GM12892 (cell line): Measurements from ENCODE around the gene ARHGAP24.

Experiments used
- DNase-seq: peaks from one replicate; pipeline ENCODE4 v3.0.0; 2011; ENCODE audit not compliant: insufficient read length
- FAIRE-seq: peaks from 2 replicates; lab custom pipeline; 2011; peaks lifted over from hg19 to GRCh38; lab: Jason Lieb, UNC
- POLR2A ChIP-seq: IDR thresholded peaks from 2 replicates; pipeline ENCODE4 v1.6.1; 2011; ENCODE audit warnings: low read depth, low read length, control low read depth
- POLR2AphosphoS5 ChIP-seq: IDR thresholded peaks from 2 replicates; pipeline ENCODE4 v1.6.1; 2011; ENCODE audit warnings: low read depth, low read length, control low read depth
- TAF1 ChIP-seq: IDR thresholded peaks from 2 replicates; pipeline ENCODE4 v1.6.1; 2011; ENCODE audit warnings: low read depth, mild to moderate bottlenecking, control low read depth, low read length, borderline replicate concordance

ARHGAP24 gene

DNA sequence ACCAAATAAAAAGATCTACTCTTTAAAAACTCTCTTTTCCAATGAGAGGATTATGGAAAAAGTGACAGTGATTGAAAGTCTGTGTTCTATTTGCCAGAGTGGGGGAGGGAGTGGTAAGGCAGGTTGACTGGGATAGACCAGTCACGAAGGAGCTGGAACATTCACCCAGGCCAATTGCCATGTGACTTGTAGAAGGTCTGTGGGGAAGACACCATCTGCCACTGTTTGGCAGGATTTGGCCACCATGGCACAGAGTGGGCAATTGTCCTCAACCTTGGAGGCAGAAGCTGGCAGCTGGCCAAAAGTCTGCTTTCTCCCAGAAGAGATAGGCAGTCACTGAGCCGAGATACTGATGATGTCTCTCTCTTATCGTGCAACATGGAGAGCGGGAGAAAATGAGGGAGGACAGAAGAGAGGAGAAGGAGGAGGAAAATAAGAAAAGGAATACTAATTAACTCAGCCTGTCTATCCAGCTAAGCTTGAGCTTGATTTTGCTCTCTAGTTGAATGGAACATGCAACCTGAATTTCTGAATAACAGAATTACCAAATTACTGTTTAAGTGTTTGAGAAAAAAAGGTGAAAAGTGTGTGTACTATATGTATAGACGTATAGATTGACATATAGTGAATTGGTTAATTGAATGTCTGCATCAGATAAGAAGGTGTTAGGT, 267.1 kb downstream of the ARHGAP24 start:
- FAIRE-seq (peak; percentile 17), DNase-seq (no peak)
- no peak for TF ChIP-seq POLR2A
- no peak for TF ChIP-seq POLR2AphosphoS5
- TF ChIP-seq TAF1: no peak

DNA sequence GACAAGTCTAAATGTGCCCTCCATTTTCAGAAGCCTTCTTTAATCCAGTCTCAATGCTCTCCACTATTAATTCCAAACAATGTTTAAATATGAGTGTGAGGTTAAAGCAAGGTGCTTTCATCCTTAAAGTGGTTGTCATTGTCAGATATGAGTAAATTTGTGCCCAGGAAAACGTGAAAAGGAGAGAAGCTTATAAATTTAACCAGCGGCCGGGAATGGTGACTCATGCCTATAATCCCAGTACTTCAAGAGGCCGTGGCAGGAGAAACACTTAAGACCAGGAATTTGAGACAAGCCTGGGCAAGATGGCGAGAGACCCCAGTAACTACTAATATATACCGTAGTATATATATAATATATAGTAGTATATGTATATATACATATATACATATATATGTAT, 270.0 kb downstream of the ARHGAP24 start:
- no peak for FAIRE-seq
- no peak for DNase-seq
- TF ChIP-seq POLR2AphosphoS5: no peak

DNA sequence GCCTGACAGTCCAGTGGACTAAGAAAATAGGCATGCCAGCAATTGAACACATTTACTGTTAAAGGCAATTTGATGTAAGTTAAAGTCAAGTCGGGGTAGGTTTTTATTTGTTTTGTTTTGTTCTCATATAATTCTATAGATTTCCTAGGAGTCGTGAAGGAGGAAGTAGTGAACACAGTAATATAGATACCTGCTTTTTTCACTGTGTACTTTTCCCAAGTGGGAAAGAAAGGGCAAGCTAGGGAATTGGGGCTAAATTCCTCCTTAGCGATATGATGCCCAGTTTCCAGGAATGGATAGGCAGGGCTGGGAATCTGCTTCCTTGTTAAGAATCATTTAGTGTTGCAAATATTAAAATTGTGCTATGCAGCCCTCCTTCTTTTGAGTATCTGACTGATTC, 271.0 kb downstream of the ARHGAP24 start:
- no peak for TF ChIP-seq POLR2AphosphoS5
- TF ChIP-seq POLR2A: no peak
- TF ChIP-seq TAF1: no peak
- no peak for FAIRE-seq
- no peak for DNase-seq

DNA sequence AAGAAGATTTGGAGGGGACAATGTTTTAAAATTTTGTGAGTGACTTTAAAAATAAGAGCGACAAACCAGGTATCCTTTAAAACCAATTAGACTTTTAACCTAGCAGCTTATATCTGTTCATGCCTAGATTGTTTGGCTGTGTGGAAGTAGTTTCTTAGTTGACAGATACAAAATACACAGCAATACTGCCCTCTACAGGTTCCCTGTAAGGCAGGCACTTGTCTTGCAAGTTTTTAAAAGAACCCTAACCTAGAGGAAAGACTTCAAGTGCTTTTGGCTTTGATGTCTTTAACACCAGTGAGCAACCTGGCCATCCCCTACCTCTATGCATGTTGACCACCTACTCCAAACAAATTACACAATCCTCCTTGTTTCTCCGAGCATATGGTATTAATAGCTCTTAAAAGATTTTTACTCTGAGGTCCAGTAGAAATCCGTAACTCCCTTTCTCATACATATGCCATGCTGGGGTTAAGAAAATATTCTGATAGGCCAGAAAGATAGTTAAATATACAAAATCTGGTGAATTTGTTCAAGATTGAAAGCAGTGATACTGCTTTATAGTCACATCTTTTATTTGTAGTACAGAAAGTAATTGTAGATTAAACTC, 273.0 kb downstream of the ARHGAP24 start:
- no peak for TF ChIP-seq POLR2AphosphoS5
- TF ChIP-seq TAF1: no peak
- no peak for TF ChIP-seq POLR2A
- DNase-seq (no peak), FAIRE-seq (peak; percentile 96)

DNA sequence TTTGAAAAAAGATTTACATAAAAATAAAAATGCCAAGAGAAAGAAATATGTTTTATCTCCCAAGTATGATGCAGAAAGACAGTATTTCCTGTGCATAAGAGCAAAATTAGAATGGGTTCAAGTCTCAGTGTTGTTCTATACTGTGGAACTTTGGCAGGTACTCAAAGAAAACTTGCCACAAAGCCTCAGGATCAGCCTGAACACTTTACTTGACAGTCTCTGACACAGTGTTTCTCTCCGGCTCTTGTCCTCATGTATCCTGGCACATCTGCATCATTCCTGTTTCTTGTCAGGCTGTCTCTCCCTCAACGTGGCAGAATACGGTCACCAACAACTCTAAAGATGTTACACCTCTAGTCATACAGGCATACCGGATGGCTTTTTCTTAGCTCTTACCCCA, 273.7 kb downstream of the ARHGAP24 start:
- TF ChIP-seq TAF1: no peak
- TF ChIP-seq POLR2AphosphoS5: no peak
- TF ChIP-seq POLR2A: no peak
- no peak for FAIRE-seq
- DNase-seq: no peak

DNA sequence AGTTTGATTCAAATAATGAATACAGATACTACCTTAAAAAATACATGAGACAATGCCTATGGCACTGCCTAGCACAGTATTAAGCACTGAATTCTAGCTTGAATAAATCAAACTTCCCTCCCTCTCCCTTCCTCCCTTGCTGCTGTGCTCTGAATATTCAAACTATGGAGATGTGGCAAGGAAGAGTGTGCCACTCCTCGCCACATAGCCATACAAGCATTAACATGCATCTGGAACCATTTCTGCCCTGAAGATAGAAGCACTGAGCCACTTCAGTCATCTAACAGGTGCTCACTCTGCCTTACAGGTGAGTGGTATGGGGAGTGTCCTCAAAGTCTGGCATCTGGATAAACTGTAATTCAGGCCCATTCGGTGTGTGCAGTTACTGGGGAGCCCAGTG, 276.9 kb downstream of the ARHGAP24 start:
- DNase-seq: no peak
- TF ChIP-seq POLR2AphosphoS5 (no peak), POLR2A (no peak), TAF1 (no peak)
- FAIRE-seq: no peak

DNA sequence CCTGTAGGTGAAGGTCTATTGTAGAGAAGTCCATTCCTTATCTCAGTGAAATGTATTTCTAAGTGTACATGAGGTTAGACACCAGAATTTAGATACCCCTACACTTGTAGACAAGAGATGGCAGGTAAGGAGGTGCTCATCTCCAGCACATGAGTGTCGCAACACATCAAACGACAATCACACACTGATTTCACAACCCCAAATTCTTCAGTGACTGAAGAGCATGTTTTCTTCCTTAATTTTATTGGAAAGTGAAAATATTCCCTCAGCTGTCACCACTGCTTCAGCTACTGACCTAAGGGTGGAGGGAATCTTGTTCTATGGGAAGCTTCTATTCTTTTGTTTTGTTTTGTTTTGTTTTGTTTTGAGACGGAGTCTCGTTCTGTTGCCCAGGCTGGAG, 280.3 kb downstream of the ARHGAP24 start:
- FAIRE-seq: no peak
- TF ChIP-seq POLR2AphosphoS5: no peak
- TF ChIP-seq TAF1: no peak
- TF ChIP-seq POLR2A: no peak

DNA sequence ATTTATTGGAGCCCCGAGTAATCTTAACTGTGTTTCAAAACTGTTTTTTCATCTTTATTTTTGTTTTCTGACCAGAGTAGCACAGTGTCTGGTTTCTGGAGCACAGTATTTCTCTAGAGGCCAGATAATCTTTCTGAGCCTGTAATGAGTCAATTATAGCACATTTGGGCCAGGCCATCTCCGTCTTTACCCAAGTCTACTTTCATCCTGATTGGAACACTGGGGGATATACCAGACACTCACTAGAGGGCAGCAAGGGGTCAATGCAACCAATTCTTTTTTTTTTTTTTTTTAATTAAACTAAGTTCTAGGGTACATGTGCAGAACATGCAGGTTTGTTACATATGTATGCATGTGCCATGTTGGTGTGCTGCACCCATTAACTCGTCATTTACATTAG, 282.0 kb downstream of the ARHGAP24 start:
- DNase-seq (no peak), FAIRE-seq (no peak)
- TF ChIP-seq POLR2A (no peak), POLR2AphosphoS5 (no peak), TAF1 (no peak)

More for the DNA sequence above, 280.3 kb downstream of the ARHGAP24 start:
- no peak for DNase-seq

DNA sequence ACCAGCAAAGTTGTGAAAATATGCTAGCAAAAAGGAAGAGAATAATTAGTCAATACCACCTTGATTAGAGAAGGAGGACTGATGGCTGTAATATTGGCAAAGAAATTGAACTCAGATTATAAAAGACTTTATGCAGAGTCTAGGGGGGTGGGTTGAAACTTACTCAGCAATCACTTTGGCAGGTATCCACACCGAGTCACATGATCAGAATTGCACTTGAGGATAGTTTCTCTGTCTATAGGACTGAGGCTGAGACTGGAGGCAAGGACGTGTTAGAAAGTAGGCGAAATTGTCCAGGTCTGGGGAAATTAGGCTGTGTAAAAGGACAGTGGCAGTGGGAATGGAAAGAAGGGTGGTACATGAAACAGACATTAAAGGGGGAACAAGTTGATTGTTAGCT, 284.4 kb downstream of the ARHGAP24 start:
- FAIRE-seq (no peak), DNase-seq (no peak)
- no peak for TF ChIP-seq POLR2A
- no peak for TF ChIP-seq POLR2AphosphoS5
- TF ChIP-seq TAF1: no peak

DNA sequence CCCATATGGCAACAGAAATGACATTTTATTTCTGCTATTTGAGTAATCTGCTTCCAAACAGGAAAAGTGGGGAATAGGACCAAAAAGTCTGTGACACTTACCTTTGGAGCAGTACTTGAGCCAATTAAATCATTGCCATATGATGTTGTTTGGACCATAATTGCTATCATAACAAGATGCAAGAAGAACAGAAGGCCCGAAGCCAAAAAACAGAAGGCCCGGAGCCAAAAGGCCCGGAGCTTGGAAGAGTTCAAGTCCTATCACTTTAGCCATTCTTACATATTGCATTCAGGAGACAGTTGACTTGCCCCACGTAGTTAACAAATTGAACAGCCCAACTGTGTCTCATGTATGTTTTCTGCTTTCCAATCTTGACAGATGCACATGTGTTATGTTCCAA, 285.6 kb downstream of the ARHGAP24 start:
- DNase-seq (no peak), FAIRE-seq (no peak)
- no peak for TF ChIP-seq TAF1
- TF ChIP-seq POLR2A: no peak
- no peak for TF ChIP-seq POLR2AphosphoS5

DNA sequence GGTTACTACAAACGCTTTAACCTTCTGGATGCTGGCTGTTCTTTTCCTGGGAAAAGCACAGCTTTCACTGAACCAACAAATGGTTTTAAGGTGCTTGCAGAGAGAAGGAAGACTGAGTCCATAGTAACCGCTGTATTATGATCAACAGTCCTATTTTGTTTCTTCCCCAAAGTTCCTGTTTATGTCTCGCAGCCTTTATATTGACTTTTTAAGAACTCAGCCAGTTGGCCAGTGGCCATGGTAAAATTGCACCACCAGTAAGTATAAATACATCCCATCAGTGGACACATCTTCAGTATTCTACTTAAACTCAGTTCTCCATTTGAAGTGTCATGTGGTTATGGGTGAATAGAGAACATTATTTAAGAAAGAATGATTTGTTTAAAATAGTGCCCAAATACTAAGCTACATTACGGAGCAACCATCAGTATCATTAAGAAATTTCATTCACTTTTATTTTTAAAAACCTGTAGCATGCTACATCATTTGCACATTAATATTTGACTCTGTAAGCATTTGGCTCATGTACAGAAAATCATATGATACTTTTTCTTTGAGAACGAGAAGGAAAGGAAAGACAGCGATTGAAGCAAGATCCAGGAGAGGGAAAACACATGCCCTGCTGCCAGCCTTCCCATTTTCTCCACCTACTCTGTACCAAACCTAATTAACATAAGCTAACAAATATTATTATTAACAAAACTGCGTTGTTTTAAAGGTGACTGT, 287.0 kb downstream of the ARHGAP24 start:
- no peak for FAIRE-seq
- TF ChIP-seq POLR2A: no peak
- no peak for TF ChIP-seq TAF1
- no peak for TF ChIP-seq POLR2AphosphoS5

DNA sequence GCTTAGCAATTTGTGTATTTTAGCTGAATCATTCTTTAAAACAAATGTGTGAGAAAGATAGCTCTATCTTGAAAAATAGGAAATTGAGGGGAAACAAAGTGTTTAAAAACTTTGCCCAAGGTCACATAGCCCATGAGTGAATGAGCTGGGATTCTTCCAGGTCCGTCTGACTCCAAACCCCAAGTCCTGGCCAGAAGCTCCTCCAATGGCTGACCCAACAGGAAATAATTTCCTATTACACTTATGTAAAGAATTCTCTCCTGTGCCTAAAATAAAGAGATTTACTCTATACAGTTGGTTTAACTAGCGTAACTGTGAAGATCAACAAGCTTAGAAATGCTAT, 287.6 kb downstream of the ARHGAP24 start:
- FAIRE-seq (no peak), DNase-seq (no peak)
- TF ChIP-seq POLR2AphosphoS5 (no peak), POLR2A (no peak), TAF1 (no peak)

More for the DNA sequence above, 287.0 kb downstream of the ARHGAP24 start:
- no peak for DNase-seq
